ENCODE data around the gene STOML3.

DNA sequence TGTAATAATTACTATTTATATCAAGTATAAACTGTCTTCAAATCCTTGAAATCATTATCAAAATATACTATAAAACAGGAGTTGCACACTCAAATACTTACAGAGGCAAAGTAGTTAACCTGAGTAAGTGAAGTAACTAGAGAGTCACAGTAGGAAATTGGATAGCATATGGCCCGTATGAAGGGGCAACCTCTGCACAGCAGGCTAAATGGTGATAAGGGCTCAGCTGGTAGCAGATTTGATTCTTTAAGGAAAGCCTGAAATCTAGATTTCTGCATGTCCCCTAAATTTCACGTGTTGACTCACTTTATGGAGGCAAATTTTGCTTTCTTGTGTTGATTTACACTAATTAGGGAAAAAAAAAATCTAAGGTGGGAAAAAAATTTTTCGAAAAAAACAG, 46.4 kb downstream of the STOML3 start:
- TF ChIP-seq, protein P1, sequence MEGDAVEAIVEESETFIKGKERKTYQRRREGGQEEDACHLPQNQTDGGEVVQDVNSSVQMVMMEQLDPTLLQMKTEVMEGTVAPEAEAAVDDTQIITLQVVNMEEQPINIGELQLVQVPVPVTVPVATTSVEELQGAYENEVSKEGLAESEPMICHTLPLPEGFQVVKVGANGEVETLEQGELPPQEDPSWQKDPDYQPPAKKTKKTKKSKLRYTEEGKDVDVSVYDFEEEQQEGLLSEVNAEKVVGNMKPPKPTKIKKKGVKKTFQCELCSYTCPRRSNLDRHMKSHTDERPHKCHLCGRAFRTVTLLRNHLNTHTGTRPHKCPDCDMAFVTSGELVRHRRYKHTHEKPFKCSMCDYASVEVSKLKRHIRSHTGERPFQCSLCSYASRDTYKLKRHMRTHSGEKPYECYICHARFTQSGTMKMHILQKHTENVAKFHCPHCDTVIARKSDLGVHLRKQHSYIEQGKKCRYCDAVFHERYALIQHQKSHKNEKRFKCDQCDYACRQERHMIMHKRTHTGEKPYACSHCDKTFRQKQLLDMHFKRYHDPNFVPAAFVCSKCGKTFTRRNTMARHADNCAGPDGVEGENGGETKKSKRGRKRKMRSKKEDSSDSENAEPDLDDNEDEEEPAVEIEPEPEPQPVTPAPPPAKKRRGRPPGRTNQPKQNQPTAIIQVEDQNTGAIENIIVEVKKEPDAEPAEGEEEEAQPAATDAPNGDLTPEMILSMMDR (IDR thresholded peaks at IDR 0.05): no peak
- no peak for TF ChIP-seq POLR2A (IDR thresholded peaks at IDR 0.05)

All from lower leg skin (tissue), 3 donors.